Lower lobe of right lung (tissue), 2 donors: ENCODE data around the gene PCNX1. TPM values are rescaled to one million over a fixed set of nuclear protein-coding genes. Genes with fewer than 3 reads are reported as not detected.
"Not testable (repeated sequence)": the region's sequence is repeated elsewhere in the genome, so short reads cannot be mapped to it uniquely, and the experiment has no call there.

ENCODE experiments used
- ATAC-seq, 2 donors: fragments of 200-7000 bp; cut with Tn5 transposase; one replicate each; pipeline ENCODE4 v1.9.1; 2020 to 2022; ENCODE audit warnings: mild to moderate bottlenecking in 2 of 2, moderate library complexity in 2 of 2
- DNase-seq: peaks from one replicate; pipeline ENCODE4 v3.0.0-alpha.2; 2020
- H3K27ac ChIP-seq: fragments of 200-600 bp; one replicate; pipeline ENCODE4 v1.8.0; 2022
- H3K27me3 ChIP-seq: fragments of 200-600 bp; one replicate; pipeline ENCODE4 v1.8.0; 2022; ENCODE audit warnings: low read depth
- H3K36me3 ChIP-seq: fragments of 200-600 bp; one replicate; pipeline ENCODE4 v1.8.0; 2022; ENCODE audit warnings: mild to moderate bottlenecking
- H3K4me1 ChIP-seq: fragments of 200-600 bp; one replicate; pipeline ENCODE4 v1.8.0; 2022
- H3K4me3 ChIP-seq: fragments of 200-600 bp; one replicate; pipeline ENCODE4 v1.8.0; 2022; ENCODE audit warnings: mild to moderate bottlenecking
- H3K9me3 ChIP-seq: fragments of 200-600 bp; one replicate; pipeline ENCODE4 v1.8.0; 2022
- CTCF ChIP-seq: fragments of 200-600 bp; IDR thresholded peaks from one replicate; pipeline ENCODE4 v1.8.0; 2022; ENCODE audit warnings: antibody characterized with exemption, mild to moderate bottlenecking
- intact Hi-C: fragments of 100-400 bp; cut with DNase I; formaldehyde crosslinking; loops from one replicate; pipeline ENCODE4 v1.11.0; 2022
- total RNA-seq: library from RNA; stranded (reverse); fragmentation: NEBNext Ultra II Directional; extraction: Animal tissue kit (Norgen Biotek cat#: 25700); gene quantifications from one replicate; pipeline ENCODE4 v1.2.1, GENCODE V29; 2021
- donor health status: DM: no; HTN: yes; CAD: no; lungs with severe emphysema.

PCNX1 gene
- total RNA-seq, 1 donor from 2014 or later: 49.9 TPM

GRCh38 chr14:71141701-71142374 is 234.6 kb downstream of the PCNX1 start:
- intact Hi-C loops: no loop called here
- Histone ChIP-seq H3K27me3 (no peaks in the 10 kb centered on the region), H3K36me3 (no peaks in the 10 kb centered on the region), H3K9me3 (no peaks in the 10 kb centered on the region), H3K4me3 (no peak overlapping the region), H3K27ac (no peak overlapping the region), H3K4me1 (peaks cover 5% of the 10 kb centered on the region)
- no peak for DNase-seq
- no peak for ATAC-seq
- no peak for TF ChIP-seq CTCF

GRCh38 chr14:71142375-71143038 is 235.2 kb downstream of the PCNX1 start:
- no peaks in the 10 kb centered on the region for H3K36me3 ChIP-seq
- DNase-seq (no peak), ATAC-seq (peak; percentile 38 to 45)
- no peaks in the 10 kb centered on the region for H3K9me3 ChIP-seq
- H3K4me3 ChIP-seq: no peak overlapping the region
- H3K27me3 ChIP-seq: no peaks in the 10 kb centered on the region
- intact Hi-C loops: no loop called here
- no peak for TF ChIP-seq CTCF
- peaks cover 5% of the 10 kb centered on the region for H3K4me1 ChIP-seq
- peak overlapping the region; percentile 10 for H3K27ac ChIP-seq

- ATAC-seq: peak; percentile 41
These were observed 236.4 kb downstream of the PCNX1 start for GRCh38 chr14:71143381-71144290.

GRCh38 chr14:71147335-71147734 is 240.1 kb downstream of the PCNX1 start:
- ATAC-seq, H3K36me3 ChIP-seq, H3K27me3 ChIP-seq, intact Hi-C loops, H3K4me3 ChIP-seq, DNase-seq, H3K27ac ChIP-seq, H3K4me1 ChIP-seq: not testable (repeated sequence)
- H3K9me3 ChIP-seq: peaks cover 15% of the 10 kb centered on the region

More at GRCh38 chr14:71143381-71144290, 236.4 kb downstream of the PCNX1 start:
- H3K27ac ChIP-seq: peak overlapping the region; percentile 10
- H3K9me3 ChIP-seq: no peaks in the 10 kb centered on the region
- no peaks in the 10 kb centered on the region for H3K27me3 ChIP-seq
- no peak for DNase-seq
- H3K36me3 ChIP-seq: no peaks in the 10 kb centered on the region
- peaks cover 5% of the 10 kb centered on the region for H3K4me1 ChIP-seq
- H3K4me3 ChIP-seq: no peak overlapping the region
- intact Hi-C loops: no loop called here
- no peak for TF ChIP-seq CTCF

- Histone ChIP-seq H3K4me3 (no peak overlapping the region), H3K9me3 (peaks cover 15% of the 10 kb centered on the region), H3K27me3 (no peaks in the 10 kb centered on the region), H3K4me1 (no peaks in the 10 kb centered on the region), H3K36me3 (no peaks in the 10 kb centered on the region), H3K27ac (no peak overlapping the region)
- ATAC-seq (no peak), DNase-seq (no peak)
- TF ChIP-seq CTCF: no peak
- intact Hi-C loops: no loop called here
These were observed 241.4 kb downstream of the PCNX1 start for GRCh38 chr14:71148627-71149026.
